LoVo (cell line): Measurements from ENCODE around the gene ACTR1A.
"Not testable (repeated sequence)": the region's sequence is repeated elsewhere in the genome, so short reads cannot be mapped to it uniquely, and the experiment has no call there.

Source experiments
- DNase-seq: peaks from one replicate; pipeline ENCODE4 v3.0.0-alpha.2; 2016; ENCODE audit warnings: low spot score

ACTR1A gene

DNA sequence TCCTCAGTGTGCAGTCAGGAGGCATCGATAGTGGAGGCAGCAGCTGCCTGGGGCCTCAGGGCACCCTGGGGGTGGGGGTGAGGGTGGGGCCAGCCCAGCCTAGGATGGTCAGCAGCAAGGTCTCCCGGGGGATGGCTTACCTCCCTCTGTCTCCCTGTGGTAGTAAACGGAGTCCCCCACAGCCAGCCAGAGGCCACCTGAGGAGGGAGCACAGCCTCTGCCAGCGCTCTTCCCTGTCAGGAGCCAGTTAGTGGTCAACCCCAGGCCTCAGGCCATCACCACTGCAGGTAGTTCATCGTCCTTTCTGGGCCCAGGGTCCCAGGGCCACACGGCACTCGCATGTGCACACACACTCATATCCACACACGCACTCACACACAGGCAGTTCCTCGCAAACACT is 22.1 kb downstream of the ACTR1A start:
- no peak for DNase-seq

- DNase-seq, result no peak
Observed at GRCh38 chr10:102479651-102480050, 22.9 kb downstream of the ACTR1A start.

GRCh38 chr10:102476466-102477141 is 25.9 kb downstream of the ACTR1A start:
- DNase-seq, result no peak

- DNase-seq, result no peak
Observed at GRCh38 chr10:102475451-102476040, 27.0 kb downstream of the ACTR1A start.

GRCh38 chr10:102473445-102474331 is 28.8 kb downstream of the ACTR1A start:
- DNase-seq, result no peak

GRCh38 chr10:102470579-102471546 is 31.6 kb downstream of the ACTR1A start:
- DNase-seq, result no peak

DNA sequence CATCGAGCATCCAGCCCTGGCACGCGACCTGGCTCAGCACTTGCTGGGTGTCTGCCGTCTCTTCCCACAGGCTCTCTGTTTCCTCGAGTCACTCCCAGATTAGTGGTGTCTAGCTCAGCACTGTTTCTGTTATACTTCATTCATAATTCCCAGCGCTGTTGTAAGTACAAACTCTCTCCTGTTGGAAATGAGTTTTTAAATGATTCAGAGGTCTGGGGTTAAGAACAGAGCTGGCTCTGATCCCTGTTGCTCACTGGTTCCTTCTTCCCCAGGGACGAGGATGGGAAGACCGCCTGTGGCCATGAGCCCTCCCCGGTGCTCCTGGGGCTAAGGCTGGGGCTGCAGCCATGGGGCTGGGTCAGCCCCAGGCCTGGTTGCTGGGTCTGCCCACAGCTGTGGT is 33.8 kb downstream of the ACTR1A start:
- no peak for DNase-seq

GRCh38 chr10:102467971-102468438 is 34.5 kb downstream of the ACTR1A start:
- no peak for DNase-seq

DNA sequence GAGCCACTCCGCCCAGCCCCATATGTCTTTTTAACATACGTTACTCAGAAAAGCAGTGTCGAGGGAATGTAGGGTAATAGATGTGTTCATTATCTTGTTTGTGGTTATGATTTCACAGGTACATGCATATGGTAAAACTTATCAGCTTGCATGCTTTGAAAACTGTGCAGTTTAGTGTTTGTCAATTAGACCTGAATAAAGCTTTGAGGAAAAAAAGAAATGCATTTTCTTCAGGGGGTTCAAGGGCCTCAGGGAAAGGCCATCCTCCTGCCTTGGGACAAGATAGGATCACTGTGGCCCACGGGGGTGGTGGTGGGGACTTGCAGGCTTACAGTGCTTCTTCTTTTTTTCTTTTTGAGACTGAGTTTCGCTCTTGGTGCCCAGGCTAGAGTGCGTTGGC is 35.2 kb downstream of the ACTR1A start:
- no peak for DNase-seq

DNA sequence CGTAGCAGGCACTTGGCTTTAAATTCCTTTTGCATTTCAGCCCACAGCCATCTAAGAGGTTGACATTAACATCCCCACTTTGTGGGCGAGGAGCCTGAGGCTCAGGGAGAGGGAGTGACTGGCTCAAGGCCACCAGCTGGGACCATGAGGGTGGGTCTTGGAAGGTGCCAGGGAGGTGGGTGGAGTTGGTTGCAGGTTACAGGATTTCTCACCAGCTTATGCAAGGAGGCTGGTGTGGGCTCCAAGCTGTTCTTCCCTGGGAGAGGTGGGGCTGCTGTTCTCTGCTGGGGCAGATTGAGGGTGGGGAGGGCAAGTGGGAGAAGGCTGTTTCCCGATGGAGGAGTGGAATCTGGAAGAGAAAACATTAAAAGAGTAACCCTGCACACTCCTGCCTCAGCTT is 37.0 kb downstream of the ACTR1A start:
- no peak for DNase-seq

DNA sequence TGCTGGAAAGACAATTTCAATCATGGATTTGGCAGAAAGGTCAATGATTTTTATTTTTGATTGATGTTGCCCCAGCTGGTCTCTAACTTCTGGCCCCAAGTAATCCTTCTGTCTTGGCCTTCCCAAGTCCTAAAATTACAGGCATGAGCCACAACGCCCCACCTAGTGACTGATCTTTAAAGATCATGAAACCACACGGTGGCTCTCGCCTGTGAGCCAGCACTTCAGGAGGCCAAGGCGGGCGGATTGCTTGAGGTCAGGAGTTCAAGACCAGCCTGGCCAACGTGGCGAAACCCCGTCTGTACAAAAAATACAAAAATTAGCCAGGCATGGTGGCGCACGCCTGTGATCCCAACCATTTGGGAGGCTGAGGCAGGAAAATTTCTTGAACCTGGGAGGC is 38.5 kb downstream of the ACTR1A start:
- no peak for DNase-seq

DNA sequence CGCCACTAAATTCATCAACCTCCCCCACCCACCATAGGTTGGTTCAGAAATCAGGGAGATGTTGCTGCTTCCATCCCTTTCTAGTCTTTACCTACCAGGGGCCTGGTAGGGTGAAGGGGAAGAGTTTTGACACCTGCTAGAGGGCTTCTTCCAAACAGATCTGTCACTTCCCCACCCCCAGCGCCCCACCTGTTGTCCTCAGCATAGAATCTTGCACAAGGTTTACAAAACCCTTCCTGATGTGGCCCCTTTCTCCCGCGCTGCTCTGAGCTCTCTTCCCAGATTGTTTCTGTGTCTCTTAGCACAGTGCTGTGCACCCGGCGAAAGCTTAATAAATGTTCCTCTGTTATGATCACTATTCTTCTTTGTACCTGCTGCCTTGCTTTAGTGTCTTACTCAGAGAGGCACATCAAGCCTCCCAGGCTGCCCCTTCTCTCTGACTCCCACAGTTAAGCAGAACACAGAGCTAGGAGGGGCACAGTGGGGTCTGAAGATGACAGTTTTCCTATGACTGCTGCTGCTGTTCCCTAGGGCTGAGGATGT is 39.9 kb downstream of the ACTR1A start:
- no peak for DNase-seq

GRCh38 chr10:102461187-102462054 is 41.1 kb downstream of the ACTR1A start:
- DNase-seq, result peak; percentile 96

- DNase-seq, result no peak
Observed at GRCh38 chr10:102460836-102461186, 41.7 kb downstream of the ACTR1A start.

GRCh38 chr10:102458656-102459055 is 43.9 kb downstream of the ACTR1A start:
- no peak for DNase-seq

DNA sequence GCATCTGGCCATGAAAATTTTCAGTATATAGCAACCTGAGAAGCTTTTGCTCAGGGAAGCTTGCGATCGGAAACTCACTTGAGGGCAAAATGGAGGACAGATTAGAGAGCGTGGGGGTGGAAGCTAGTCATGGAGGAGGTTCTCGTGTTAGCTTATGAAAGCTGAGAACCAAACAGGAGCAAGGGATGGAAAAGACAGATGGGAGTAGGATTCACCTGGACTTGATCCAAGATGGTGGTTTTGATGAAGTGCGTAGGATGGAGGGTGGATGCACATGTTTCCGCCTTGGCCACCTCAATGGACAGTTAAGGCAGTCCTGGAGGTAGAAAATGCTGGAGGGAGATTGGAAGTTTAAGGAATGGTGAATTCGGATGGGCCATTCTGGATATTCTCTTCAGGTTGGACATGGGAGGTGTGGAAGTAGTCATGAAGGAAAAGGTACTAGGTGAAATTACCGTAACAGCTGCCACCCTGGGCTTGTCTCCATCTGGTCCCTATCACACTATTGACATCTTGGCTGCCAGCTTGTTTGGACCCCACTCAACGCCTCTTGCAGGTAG is 44.8 kb downstream of the ACTR1A start:
- no peak for DNase-seq

DNA sequence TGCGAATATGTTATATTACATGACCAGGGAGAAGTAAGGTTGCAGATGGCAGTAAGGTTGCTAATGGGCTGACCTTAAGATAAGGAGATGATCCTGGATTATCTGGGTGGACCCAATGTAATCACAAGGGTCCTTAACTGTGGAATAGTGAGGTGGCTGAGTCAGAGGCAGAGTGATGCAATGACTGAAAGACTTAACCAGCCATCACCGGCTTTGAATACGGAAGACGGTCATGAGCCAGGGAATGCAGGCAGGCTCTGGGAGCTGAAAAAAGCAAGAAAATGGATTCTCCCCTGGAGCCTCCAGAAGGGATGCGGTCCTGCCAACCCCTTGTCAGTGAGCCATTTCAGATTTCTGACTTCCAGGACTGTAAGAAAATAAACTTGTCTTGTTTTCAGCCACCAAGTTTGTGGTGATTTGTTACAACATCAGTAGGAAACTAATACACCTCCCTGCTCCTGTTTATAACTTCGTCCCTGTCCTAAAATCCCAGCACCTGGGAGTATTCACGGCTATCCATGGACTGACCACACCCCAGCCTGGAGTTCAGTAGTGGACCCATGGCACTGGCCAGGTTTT is 46.5 kb downstream of the ACTR1A start:
- DNase-seq, result peak; percentile 22

- not testable (repeated sequence) for DNase-seq
Observed at GRCh38 chr10:102454662-102455487, 47.6 kb downstream of the ACTR1A start.

DNA sequence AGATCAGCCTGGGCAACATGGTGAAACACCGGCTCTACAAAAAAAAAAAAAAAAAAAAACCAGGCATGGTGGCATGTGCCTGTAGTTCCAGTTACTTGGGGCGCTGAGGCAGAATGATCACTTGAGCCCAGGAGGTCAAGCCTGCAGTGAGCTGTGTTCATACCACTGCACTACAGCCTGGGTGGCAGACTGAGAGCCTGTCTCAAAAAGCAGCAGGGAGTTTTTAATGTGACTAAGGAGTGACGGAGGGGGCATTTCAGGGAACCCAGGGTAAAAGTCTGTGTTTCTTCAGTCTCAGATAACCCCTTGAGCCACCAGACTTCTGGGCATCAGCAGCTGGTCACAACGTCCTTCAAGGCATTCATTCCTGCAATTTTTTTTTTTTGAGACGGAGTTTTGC is 49.0 kb downstream of the ACTR1A start:
- no peak for DNase-seq
